GM12878 (cell line): ENCODE results near the gene LTN1. TPM values are rescaled to one million over a fixed set of nuclear protein-coding genes. Genes with fewer than 3 reads are reported as not detected.

Source experiments
- CTCF ChIP-seq, 3 experiments: IDR thresholded peaks in 2 of 3; conservative IDR thresholded peaks in 1 of 3; 2 replicates each; pipeline ENCODE4 v1.5.1; 2011; ENCODE audit warnings: low read depth in 3 of 3, low read length in 3 of 3, mild to moderate bottlenecking in 3 of 3, control low read depth in 2 of 3, moderate library complexity in 2 of 3, inconsistent platforms in 1 of 3, mixed read lengths in 1 of 3; ENCODE audit not compliant: control insufficient read depth in 2 of 3, insufficient read depth in 1 of 3; ENCODE audit errors: extremely low read depth in 1 of 3
- CUX1 ChIP-seq: IDR thresholded peaks from 2 replicates; pipeline ENCODE4 v1.6.1; 2012; ENCODE audit warnings: improper control_type of control experiment, low read depth, low read length; ENCODE audit not compliant: insufficient replicate concordance
- EP300 ChIP-seq, 2 experiments: fragments of 150-350 bp in 1 of 2; IDR thresholded peaks; 2 replicates each; pipeline ENCODE4 v1.6.1; 2011 to 2012; ENCODE audit warnings: low read depth in 2 of 2, low read length in 2 of 2, borderline replicate concordance in 1 of 2, improper control_type of control experiment in 1 of 2, inconsistent platforms in 1 of 2; ENCODE audit not compliant: control insufficient read depth in 1 of 2
- PRDM15 ChIP-seq: fragments of 450-650 bp; formaldehyde crosslinking; IDR thresholded peaks from 2 replicates; pipeline ENCODE4 v1.4.0; 2020; ENCODE audit warnings: mild to moderate bottlenecking, moderate library complexity
- RAD51 ChIP-seq: fragments of 450-650 bp; IDR thresholded peaks from 2 replicates; pipeline ENCODE4 v1.6.1; 2016; ENCODE audit warnings: moderate library complexity, mild to moderate bottlenecking, inconsistent platforms
- RELA ChIP-seq: fragments of 450-650 bp; IDR thresholded peaks from 2 replicates; pipeline ENCODE4 v1.8.0; 2014; ENCODE audit warnings: borderline replicate concordance; ENCODE audit not compliant: partially characterized antibody
- SIN3A ChIP-seq: IDR thresholded peaks from 2 replicates; pipeline ENCODE4 v1.6.1; 2012; ENCODE audit warnings: low read depth, low read length, improper control_type of control experiment
- SKIL ChIP-seq: fragments of 450-650 bp; IDR thresholded peaks from 2 replicates; pipeline ENCODE4 v1.6.1; 2017; ENCODE audit warnings: mild to moderate bottlenecking, low read depth, inconsistent platforms; ENCODE audit not compliant: poor library complexity, severe bottlenecking
- TAF1 ChIP-seq: IDR thresholded peaks from 2 replicates; pipeline ENCODE4 v1.6.1; 2011; ENCODE audit warnings: mild to moderate bottlenecking, low read depth, low read length, borderline replicate concordance
- ZBTB11 ChIP-seq: fragments of 450-650 bp; formaldehyde crosslinking; IDR thresholded peaks from 2 replicates; pipeline ENCODE4 v1.5.0; 2022; ENCODE audit warnings: mild to moderate bottlenecking, missing genetic modification characterization
- polyA plus RNA-seq, 11 experiments: library from polyadenylated mRNA; depleted of rRNA in 4 of 11; unstranded in 6 of 11; stranded (reverse) in 5 of 11; fragments of >200 nt; fragmentation: Nextera tagmentation in 4 of 11; fragmentation: Illumina TruSeq in 1 of 11; extraction: Ambion mirVana in 4 of 11; extraction: Trizol in 1 of 11; gene quantifications; 1 replicate in 1 of 11; 2 replicates in 10 of 11; pipeline versions ENCODE4 v1.2.1 to v1.2.3, GENCODE V29; 2011 to 2016; ENCODE audit warnings: inconsistent platforms in 2 of 11, missing spikeins in 2 of 11, low read depth in 1 of 11
- total RNA-seq, 4 experiments: library from RNA; depleted of rRNA in 3 of 4; stranded (reverse); fragments of >200 nt in 3 of 4; fragmentation: Illumina TruSeq in 1 of 4; extraction: Trizol in 1 of 4; gene quantifications; 2 replicates each; pipeline versions ENCODE4 v1.2.1 to v1.2.3, GENCODE V29; 2013 to 2021

Gene LTN1
- total and polyA plus RNA-seq, 10 of the 15 experiments (the other 5 are each of a cell fraction or from before 2014, with no cell fraction given): 3.5 to 17.3 (median 12.3) TPM

- TF ChIP-seq TAF1: peak; percentile 96
- TF ChIP-seq EP300 (IDR thresholded peaks at IDR 0.05; ENCODE audit: borderline replicate concordance in 1 of 2, control insufficient read depth in 1 of 2, low read depth in 2 of 2, low read length in 2 of 2): no peak
- no peak for TF ChIP-seq RELA
- no peak for TF ChIP-seq CTCF (IDR thresholded peaks at IDR 0.05 in 2 of 3, conservative IDR thresholded peaks at IDR 0.05 in 1 of 3; ENCODE audit: control insufficient read depth in 2 of 3, extremely low read depth in 1 of 3, insufficient read depth in 1 of 3, low read depth in 3 of 3, low read length in 3 of 3)
- TF ChIP-seq RAD51: no peak; the same call in 1 of the 2 replicates
- TF ChIP-seq SIN3A: peak; percentile 67
- no peak for TF ChIP-seq SKIL
- no peak for TF ChIP-seq PRDM15 (CRISPR knock-in tag)
- TF ChIP-seq ZBTB11 (CRISPR knock-in tag): no peak
- no peak for TF ChIP-seq CUX1
Measured at GRCh38 chr21:29002442-29003144, 9.9 kb upstream of the LTN1 start (continued).
